MM.1S (cell line): ENCODE data around the gene RNF150.

Experiments
- DNase-seq: peaks from one replicate; pipeline ENCODE4 v3.0.0-alpha.2; 2015
- H2AFZ ChIP-seq: fragments of 300-600 bp; sonication (generic); 2 replicates; pipeline ENCODE4 v1.6.0; 2016; ENCODE audit warnings: antibody characterized with exemption, low read length
- H3F3A ChIP-seq: fragments of 300-600 bp; sonication (generic); 2 replicates; pipeline ENCODE4 v1.6.1; 2016; ENCODE audit warnings: mild to moderate bottlenecking, antibody characterized with exemption, low read length, moderate library complexity, mixed read lengths; ENCODE audit not compliant: insufficient read depth
- H3K27ac ChIP-seq: fragments of 300-600 bp; sonication (generic); 2 replicates; pipeline ENCODE4 v1.5.1; 2016; ENCODE audit warnings: mild to moderate bottlenecking, low read length
- H3K27me3 ChIP-seq: fragments of 300-600 bp; sonication (generic); replicated peaks from 2 replicates; pipeline ENCODE4 v1.6.0; 2016; ENCODE audit warnings: low read length; ENCODE audit not compliant: insufficient read depth
- H3K36me3 ChIP-seq: fragments of 300-600 bp; sonication (generic); replicated peaks from 2 replicates; pipeline ENCODE4 v1.6.1; 2016; ENCODE audit warnings: mild to moderate bottlenecking, low read length, mixed read lengths; ENCODE audit not compliant: insufficient read depth
- H3K4me1 ChIP-seq: fragments of 300-600 bp; sonication (generic); 2 replicates; pipeline ENCODE4 v1.6.1; 2016; ENCODE audit warnings: low read length, mixed read lengths
- H3K4me2 ChIP-seq: fragments of 300-600 bp; sonication (generic); 2 replicates; pipeline ENCODE4 v1.6.0; 2016; ENCODE audit warnings: low read depth, low read length
- H3K4me3 ChIP-seq: fragments of 300-600 bp; sonication (generic); 2 replicates; pipeline ENCODE4 v1.5.1; 2016; ENCODE audit warnings: low read length, mixed read lengths
- H3K79me2 ChIP-seq: fragments of 300-600 bp; sonication (generic); 2 replicates; pipeline ENCODE4 v1.6.1; 2016; ENCODE audit warnings: mixed run types, low read length, mixed read lengths
- H3K9ac ChIP-seq: fragments of 300-600 bp; sonication (generic); 2 replicates; pipeline ENCODE4 v1.6.1; 2016; ENCODE audit warnings: low read length, mixed read lengths
- H3K9me2 ChIP-seq: fragments of 300-600 bp; sonication (generic); replicated peaks from 2 replicates; pipeline ENCODE4 v1.6.1; 2016; ENCODE audit warnings: mild to moderate bottlenecking, low read length, mixed read lengths; ENCODE audit not compliant: insufficient read depth
- H3K9me3 ChIP-seq: fragments of 300-600 bp; sonication (generic); replicated peaks from 2 replicates; pipeline ENCODE4 v1.6.1; 2016; ENCODE audit warnings: mild to moderate bottlenecking, low read length, mixed read lengths; ENCODE audit not compliant: insufficient read depth
- H4K20me1 ChIP-seq: fragments of 300-600 bp; sonication (generic); 2 replicates; pipeline ENCODE4 v1.6.1; 2016; ENCODE audit warnings: mild to moderate bottlenecking, low read length, moderate library complexity, mixed read lengths; ENCODE audit not compliant: insufficient read depth
- CTCF ChIP-seq: fragments of 300-600 bp; sonication (generic); IDR thresholded peaks from 2 replicates; pipeline ENCODE4 v1.5.1; 2016; ENCODE audit warnings: antibody characterized with exemption, low read length, mixed read lengths
- EZH2 ChIP-seq: fragments of 300-600 bp; sonication (generic); optimal IDR thresholded peaks from 2 replicates; pipeline ENCODE3; 2017; ENCODE audit warnings: low read depth, mild to moderate bottlenecking, antibody characterized with exemption, low read length, mixed read lengths
- EZH2phosphoT487 ChIP-seq: fragments of 300-600 bp; sonication (generic); IDR thresholded peaks from 2 replicates; pipeline ENCODE4 v1.6.1; 2018; ENCODE audit warnings: antibody characterized with exemption, low read length

The RNF150 gene

GRCh38 chr4:140955641-140956040 is 177.6 kb downstream of the RNF150 start:
- Histone ChIP-seq H4K20me1 (no peaks in the 10 kb centered on the region), H3K9ac (no peak overlapping the region), H3K4me1 (no peaks in the 10 kb centered on the region), H3K27ac (no peak overlapping the region), H3K79me2 (no peaks in the 10 kb centered on the region), H3K9me3 (no peaks in the 10 kb centered on the region), H3K4me2 (no peak overlapping the region), H3F3A (no peaks in the 10 kb centered on the region), H2AFZ (no peak overlapping the region), H3K27me3 (no peaks in the 10 kb centered on the region), H3K4me3 (no peak overlapping the region), H3K36me3 (no peaks in the 10 kb centered on the region), H3K9me2 (no peaks in the 10 kb centered on the region)
- DNase-seq = no peak
- TF ChIP-seq CTCF (no peak), EZH2phosphoT487 (no peak), EZH2 (no peak)

GRCh38 chr4:140952717-140953116 is 180.6 kb downstream of the RNF150 start:
- Histone ChIP-seq H3K27ac (no peak overlapping the region), H3K4me3 (no peak overlapping the region)
- DNase-seq = no peak

GRCh38 chr4:140947506-140947905 is 185.8 kb downstream of the RNF150 start:
- DNase-seq = no peak
- Histone ChIP-seq H3K27me3 (no peaks in the 10 kb centered on the region), H3K4me1 (no peaks in the 10 kb centered on the region), H3K27ac (no peak overlapping the region), H3K9me2 (no peaks in the 10 kb centered on the region), H3K9me3 (no peaks in the 10 kb centered on the region), H3K4me2 (no peak overlapping the region), H3K79me2 (no peaks in the 10 kb centered on the region), H3K9ac (no peak overlapping the region), H4K20me1 (no peaks in the 10 kb centered on the region), H3K36me3 (no peaks in the 10 kb centered on the region), H3K4me3 (no peak overlapping the region), H2AFZ (no peak overlapping the region), H3F3A (no peaks in the 10 kb centered on the region)
- no peak for TF ChIP-seq EZH2
- TF ChIP-seq CTCF = no peak
- TF ChIP-seq EZH2phosphoT487 = no peak

More at GRCh38 chr4:140952717-140953116, 180.6 kb downstream of the RNF150 start:
- Histone ChIP-seq H4K20me1 (no peaks in the 10 kb centered on the region), H2AFZ (no peak overlapping the region), H3K36me3 (no peaks in the 10 kb centered on the region), H3K9me2 (no peaks in the 10 kb centered on the region), H3K79me2 (no peaks in the 10 kb centered on the region), H3K4me2 (no peak overlapping the region), H3K9me3 (no peaks in the 10 kb centered on the region), H3K27me3 (no peaks in the 10 kb centered on the region), H3K4me1 (no peaks in the 10 kb centered on the region), H3F3A (no peaks in the 10 kb centered on the region), H3K9ac (no peak overlapping the region)
- TF ChIP-seq CTCF = no peak
- TF ChIP-seq EZH2phosphoT487 = no peak
- TF ChIP-seq EZH2 = no peak
